Activated T-cell treated with anti-CD3 and anti-CD28 coated beads, Interleukin-2, amount 50 U/mL, for 24 hours (primary cell): Measurements from ENCODE around the gene PAIP2.

Source experiments
- DNase-seq: peaks from one replicate; pipeline ENCODE4 v3.0.0-alpha.2; 2020
- H3K27ac Mint-ChIP-seq: 2 replicates; pipeline ENCODE4 v1.8.0; 2020; ENCODE audit warnings: mild to moderate bottlenecking, mixed read lengths
- H3K27me3 Mint-ChIP-seq: 2 replicates; pipeline ENCODE4 v1.8.0; 2020; ENCODE audit warnings: mixed read lengths
- H3K36me3 Mint-ChIP-seq: 2 replicates; pipeline ENCODE4 v1.8.0; 2020; ENCODE audit warnings: low read depth, mixed read lengths
- H3K4me1 Mint-ChIP-seq: 2 replicates; pipeline ENCODE4 v1.8.0; 2020; ENCODE audit warnings: low read depth, mixed read lengths
- H3K4me3 Mint-ChIP-seq: 2 replicates; pipeline ENCODE4 v1.8.0; 2020; ENCODE audit warnings: mild to moderate bottlenecking, moderate library complexity, mixed read lengths
- H3K9me3 Mint-ChIP-seq: 2 replicates; pipeline ENCODE4 v1.8.0; 2020; ENCODE audit warnings: mixed read lengths

Gene PAIP2

GRCh38 chr5:139389701-139390638 lies 48.3 kb downstream of the PAIP2 start, which contains the start of gene MZB1:
Gene MZB1 (minus strand): TSS chr5:139389913. CDS start chr5:139389856, 57 bp downstream.
- Mint-ChIP-seq H3K4me3 (peak within 1 kb of the TSS; percentile 90), H3K4me1 (peaks cover 58% of the 10 kb centered on the region), H3K36me3 (peaks cover 19% of the 10 kb centered on the region), H3K9me3 (no peaks in the 10 kb centered on the region), H3K27me3 (no peaks in the 10 kb centered on the region), H3K27ac (peak within 1 kb of the TSS; percentile 95)
- DNase-seq, result peak; percentile 78

GRCh38 chr5:139390639-139391569 lies 49.2 kb downstream of the PAIP2 start:
- Mint-ChIP-seq H3K9me3 (no peaks in the 10 kb centered on the region), H3K27me3 (no peaks in the 10 kb centered on the region), H3K4me3 (peak overlapping the region; percentile 90), H3K4me1 (peaks cover 52% of the 10 kb centered on the region), H3K36me3 (peaks cover 25% of the 10 kb centered on the region), H3K27ac (peak overlapping the region; percentile 95)
- no peak for DNase-seq

- Mint-ChIP-seq H3K4me3 (peak overlapping the region; percentile 90), H3K27ac (peak overlapping the region; percentile 95), H3K36me3 (peaks cover 30% of the 10 kb centered on the region), H3K27me3 (no peaks in the 10 kb centered on the region), H3K4me1 (peaks cover 50% of the 10 kb centered on the region), H3K9me3 (no peaks in the 10 kb centered on the region)
- DNase-seq, result no peak
Observed at GRCh38 chr5:139391570-139392323, 50.1 kb downstream of the PAIP2 start.

GRCh38 chr5:139392324-139392677 lies 50.6 kb downstream of the PAIP2 start:
- H3K27me3 Mint-ChIP-seq, result no peaks in the 10 kb centered on the region

GRCh38 chr5:139392678-139393496 lies 51.2 kb downstream of the PAIP2 start:
- DNase-seq, result peak; percentile 88
- peak overlapping the region; percentile 90 for H3K4me3 Mint-ChIP-seq
- H3K4me1 Mint-ChIP-seq, result peaks cover 53% of the 10 kb centered on the region
- peaks cover 36% of the 10 kb centered on the region for H3K36me3 Mint-ChIP-seq
- H3K9me3 Mint-ChIP-seq, result no peaks in the 10 kb centered on the region
- peak overlapping the region; percentile 91 for H3K27ac Mint-ChIP-seq
- H3K27me3 Mint-ChIP-seq, result no peaks in the 10 kb centered on the region

More at GRCh38 chr5:139392324-139392677, 50.6 kb downstream of the PAIP2 start:
- no peaks in the 10 kb centered on the region for H3K9me3 Mint-ChIP-seq
- peaks cover 35% of the 10 kb centered on the region for H3K36me3 Mint-ChIP-seq
- H3K4me3 Mint-ChIP-seq, result peak overlapping the region; percentile 90
- peaks cover 53% of the 10 kb centered on the region for H3K4me1 Mint-ChIP-seq
- peak overlapping the region; percentile 91 for H3K27ac Mint-ChIP-seq
- no peak for DNase-seq

- Mint-ChIP-seq H3K9me3 (no peaks in the 10 kb centered on the region), H3K27me3 (no peaks in the 10 kb centered on the region), H3K27ac (peak overlapping the region; percentile 84), H3K36me3 (peaks cover 39% of the 10 kb centered on the region), H3K4me3 (peak overlapping the region; percentile 90), H3K4me1 (peaks cover 53% of the 10 kb centered on the region)
- no peak for DNase-seq
Observed at GRCh38 chr5:139393497-139394122, 52.0 kb downstream of the PAIP2 start.

GRCh38 chr5:139394123-139394653 lies 52.5 kb downstream of the PAIP2 start:
- Mint-ChIP-seq H3K4me3 (peak overlapping the region; percentile 90), H3K36me3 (peaks cover 39% of the 10 kb centered on the region), H3K27ac (peak overlapping the region; percentile 84), H3K9me3 (no peaks in the 10 kb centered on the region), H3K4me1 (peaks cover 52% of the 10 kb centered on the region), H3K27me3 (no peaks in the 10 kb centered on the region)
- peak; percentile 81 for DNase-seq

GRCh38 chr5:139394654-139395566 lies 53.3 kb downstream of the PAIP2 start, which contains the start of gene PROB1:
Gene PROB1 (minus strand): TSS chr5:139395104. CDS start chr5:139395081, 23 bp downstream.
- H3K27me3 Mint-ChIP-seq, result no peaks in the 10 kb centered on the region
- peaks cover 44% of the 10 kb centered on the region for H3K36me3 Mint-ChIP-seq
- peak within 1 kb of the TSS; percentile 84 for H3K27ac Mint-ChIP-seq
- peaks cover 52% of the 10 kb centered on the region for H3K4me1 Mint-ChIP-seq
- H3K9me3 Mint-ChIP-seq, result no peaks in the 10 kb centered on the region
- no peak for DNase-seq
- H3K4me3 Mint-ChIP-seq, result peak within 1 kb of the TSS; percentile 90

- H3K27me3 Mint-ChIP-seq, result no peaks in the 10 kb centered on the region
- peaks cover 44% of the 10 kb centered on the region for H3K36me3 Mint-ChIP-seq
- no peak overlapping the region for H3K27ac Mint-ChIP-seq
- DNase-seq, result no peak
- H3K4me3 Mint-ChIP-seq, result peak overlapping the region; percentile 67
- no peaks in the 10 kb centered on the region for H3K9me3 Mint-ChIP-seq
- peaks cover 42% of the 10 kb centered on the region for H3K4me1 Mint-ChIP-seq
Observed at GRCh38 chr5:139395844-139396640, 54.4 kb downstream of the PAIP2 start.

GRCh38 chr5:139396691-139397090 lies 55.0 kb downstream of the PAIP2 start:
- no peaks in the 10 kb centered on the region for H3K27me3 Mint-ChIP-seq
- H3K4me1 Mint-ChIP-seq, result peaks cover 35% of the 10 kb centered on the region
- no peak for DNase-seq
- H3K9me3 Mint-ChIP-seq, result no peaks in the 10 kb centered on the region
- no peak overlapping the region for H3K4me3 Mint-ChIP-seq
- H3K36me3 Mint-ChIP-seq, result peaks cover 41% of the 10 kb centered on the region
- peak overlapping the region; percentile 39 for H3K27ac Mint-ChIP-seq

- H3K4me3 Mint-ChIP-seq, result no peak overlapping the region
- H3K4me1 Mint-ChIP-seq, result peaks cover 37% of the 10 kb centered on the region
- peaks cover 36% of the 10 kb centered on the region for H3K36me3 Mint-ChIP-seq
- H3K27me3 Mint-ChIP-seq, result no peaks in the 10 kb centered on the region
- no peak overlapping the region for H3K27ac Mint-ChIP-seq
- no peaks in the 10 kb centered on the region for H3K9me3 Mint-ChIP-seq
- no peak for DNase-seq
Observed at GRCh38 chr5:139397921-139398320, 56.3 kb downstream of the PAIP2 start.
